HG03159 (cell line): Measurements from ENCODE around the gene KNDC1.
"Not testable (repeated sequence)": the region's sequence is repeated elsewhere in the genome, so short reads cannot be mapped to it uniquely, and the experiment has no call there.

Experiments
- ATAC-seq: cut with Tn5 transposase; IDR thresholded peaks from one replicate; pipeline ENCODE4 v1.9.1; 2021; ENCODE audit warnings: mild to moderate bottlenecking, moderate library complexity; ENCODE audit not compliant: unreplicated experiment

The KNDC1 gene

GRCh38 chr10:133174689-133175263, 14.8 kb downstream of the KNDC1 start:
- ATAC-seq: no peak

GRCh38 chr10:133175624-133176023, 15.6 kb downstream of the KNDC1 start:
- not testable (repeated sequence) for ATAC-seq

- ATAC-seq: no peak
Observed at GRCh38 chr10:133176546-133176945, 16.5 kb downstream of the KNDC1 start.

- ATAC-seq: no peak
Observed at GRCh38 chr10:133177380-133178157, 17.6 kb downstream of the KNDC1 start.

- no peak for ATAC-seq
Observed at GRCh38 chr10:133178357-133179127, 18.5 kb downstream of the KNDC1 start.

- ATAC-seq: no peak
Observed at GRCh38 chr10:133179128-133179520, 19.1 kb downstream of the KNDC1 start.

- no peak for ATAC-seq
Observed at GRCh38 chr10:133179651-133180050, 19.6 kb downstream of the KNDC1 start.

- ATAC-seq: no peak
Observed at GRCh38 chr10:133180192-133180964, 20.4 kb downstream of the KNDC1 start.

- ATAC-seq: no peak
Observed at GRCh38 chr10:133180965-133181639, 21.1 kb downstream of the KNDC1 start.

- no peak for ATAC-seq
Observed at GRCh38 chr10:133182190-133182589, 22.2 kb downstream of the KNDC1 start.

- no peak for ATAC-seq
Observed at GRCh38 chr10:133182791-133183645, 23.0 kb downstream of the KNDC1 start.

- no peak for ATAC-seq
Observed at GRCh38 chr10:133183646-133184378, 23.8 kb downstream of the KNDC1 start.

- no peak for ATAC-seq
Observed at GRCh38 chr10:133184591-133185244, 24.7 kb downstream of the KNDC1 start.

GRCh38 chr10:133185421-133185820, 25.4 kb downstream of the KNDC1 start:
- ATAC-seq: no peak

- no peak for ATAC-seq
Observed at GRCh38 chr10:133185916-133186315, 25.9 kb downstream of the KNDC1 start.

- ATAC-seq: no peak
Observed at GRCh38 chr10:133186416-133187090, 26.5 kb downstream of the KNDC1 start.

- no peak for ATAC-seq
Observed at GRCh38 chr10:133187091-133187905, 27.3 kb downstream of the KNDC1 start.
